Breast epithelium (tissue), 4 donors: Measurements from ENCODE around the gene VPS33B. TPM values are rescaled to one million over a fixed set of nuclear protein-coding genes. Genes with fewer than 3 reads are reported as not detected.

Experiments used
- DNase-seq, 2 donors: peaks; one replicate each; pipeline ENCODE4 v3.0.0-alpha.2; 2019; ENCODE audit warnings: low spot score in 2 of 2
- H3K27ac ChIP-seq, 2 donors: fragments of 200-600 bp; sonication (generic) in 1 of 2; one replicate each; pipeline ENCODE4 v1.5.1; 2016 to 2019; ENCODE audit warnings: mild to moderate bottlenecking in 1 of 2
- H3K27me3 ChIP-seq, 2 donors: fragments of 200-600 bp; sonication (generic) in 1 of 2; one replicate each; pipeline versions ENCODE4 v1.5.1 to v1.6.0; 2017 to 2019; ENCODE audit warnings: control low read depth in 1 of 2, mild to moderate bottlenecking in 1 of 2
- H3K36me3 ChIP-seq: fragments of 200-600 bp; one replicate; pipeline ENCODE4 v1.5.1; 2019
- H3K4me1 ChIP-seq, 2 donors: fragments of 200-600 bp; sonication (generic); one replicate each; pipeline ENCODE4 v1.5.1; 2016 to 2019; ENCODE audit warnings: control low read depth in 1 of 2
- H3K4me3 ChIP-seq, 3 donors: fragments of 200-600 bp; sonication (generic); 1 replicate in 2 of 3; 2 replicates in 1 of 3; pipeline ENCODE4 v1.5.1; 2016 to 2019; ENCODE audit warnings: mild to moderate bottlenecking in 3 of 3, moderate library complexity in 2 of 3
- H3K9me3 ChIP-seq, 2 donors: fragments of 200-600 bp; sonication (generic) in 1 of 2; one replicate each; pipeline ENCODE4 v1.5.1; 2016 to 2019; ENCODE audit warnings: control low read depth in 1 of 2
- POLR2A ChIP-seq: fragments of 450-650 bp; IDR thresholded peaks from one replicate; pipeline ENCODE4 v1.6.1; 2016; ENCODE audit warnings: antibody characterized with exemption, mild to moderate bottlenecking, moderate library complexity
- POLR2AphosphoS5 ChIP-seq, 3 donors: sonication (generic); formaldehyde crosslinking; IDR thresholded peaks; one replicate each; pipeline ENCODE4 v1.6.1; 2017; ENCODE audit warnings: antibody characterized with exemption in 3 of 3
- intact Hi-C: fragments of 100-400 bp; cut with DNase I; formaldehyde crosslinking; loops from one replicate; pipeline ENCODE4 v1.15.1; 2023; ENCODE audit warnings: low total_unique reads
- total RNA-seq, 3 donors: library from RNA; depleted of rRNA; stranded (reverse); fragments of >200 nt; gene quantifications; one replicate each; pipeline ENCODE4 v1.1.0, GENCODE V29; 2016
- TF ChIP-seq, protein P1 (sequence below), 3 donors: fragments of 450-650 bp; IDR thresholded peaks; one replicate each; pipeline ENCODE4 v1.5.1; 2016 to 2017; ENCODE audit warnings: antibody characterized with exemption in 3 of 3, mild to moderate bottlenecking in 3 of 3, moderate library complexity in 3 of 3

VPS33B gene
- total RNA-seq, 3 donors from 2014 or later = 8.8 to 10.7 (median 9.0) TPM

DNA sequence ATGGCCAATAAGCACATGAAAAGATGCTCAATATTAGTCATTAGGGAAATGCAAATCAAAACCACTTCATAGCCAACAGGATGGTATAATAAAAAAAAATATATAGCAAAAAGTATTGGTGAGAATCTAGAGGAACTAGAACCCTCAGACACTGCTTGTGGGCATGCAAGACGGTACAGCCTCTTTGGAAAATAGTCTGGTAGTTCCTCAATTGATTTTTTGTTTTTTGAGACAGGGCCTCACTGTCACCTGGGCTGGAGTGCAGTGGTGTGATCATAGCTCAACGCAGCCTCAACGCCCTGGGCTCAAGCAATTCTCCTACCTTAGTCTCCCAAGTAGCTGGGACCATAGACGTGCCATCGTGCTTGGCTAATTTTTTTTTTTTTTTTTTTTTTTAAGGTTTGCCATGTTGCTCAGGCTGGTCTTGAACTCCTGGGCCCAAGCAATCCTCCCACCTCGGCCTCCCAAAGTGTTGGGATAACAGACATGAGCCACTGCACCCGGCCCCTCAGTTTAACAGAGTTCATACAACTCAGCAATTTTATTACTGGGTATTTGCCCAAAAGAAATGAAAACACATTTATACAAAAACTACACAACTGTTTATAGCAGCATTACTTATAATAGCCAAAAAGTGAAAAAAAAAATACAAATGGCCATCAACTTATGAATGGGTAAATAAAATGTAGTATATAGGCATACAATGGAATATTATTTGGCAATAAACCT is 33.2 kb downstream of the VPS33B start:
- no peak for TF ChIP-seq POLR2A
- TF ChIP-seq POLR2AphosphoS5 (IDR thresholded peaks at IDR 0.05) = no peak
- TF ChIP-seq, protein P1, sequence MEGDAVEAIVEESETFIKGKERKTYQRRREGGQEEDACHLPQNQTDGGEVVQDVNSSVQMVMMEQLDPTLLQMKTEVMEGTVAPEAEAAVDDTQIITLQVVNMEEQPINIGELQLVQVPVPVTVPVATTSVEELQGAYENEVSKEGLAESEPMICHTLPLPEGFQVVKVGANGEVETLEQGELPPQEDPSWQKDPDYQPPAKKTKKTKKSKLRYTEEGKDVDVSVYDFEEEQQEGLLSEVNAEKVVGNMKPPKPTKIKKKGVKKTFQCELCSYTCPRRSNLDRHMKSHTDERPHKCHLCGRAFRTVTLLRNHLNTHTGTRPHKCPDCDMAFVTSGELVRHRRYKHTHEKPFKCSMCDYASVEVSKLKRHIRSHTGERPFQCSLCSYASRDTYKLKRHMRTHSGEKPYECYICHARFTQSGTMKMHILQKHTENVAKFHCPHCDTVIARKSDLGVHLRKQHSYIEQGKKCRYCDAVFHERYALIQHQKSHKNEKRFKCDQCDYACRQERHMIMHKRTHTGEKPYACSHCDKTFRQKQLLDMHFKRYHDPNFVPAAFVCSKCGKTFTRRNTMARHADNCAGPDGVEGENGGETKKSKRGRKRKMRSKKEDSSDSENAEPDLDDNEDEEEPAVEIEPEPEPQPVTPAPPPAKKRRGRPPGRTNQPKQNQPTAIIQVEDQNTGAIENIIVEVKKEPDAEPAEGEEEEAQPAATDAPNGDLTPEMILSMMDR (IDR thresholded peaks at IDR 0.05) = no peak
- intact Hi-C loops = no loop called here

DNA sequence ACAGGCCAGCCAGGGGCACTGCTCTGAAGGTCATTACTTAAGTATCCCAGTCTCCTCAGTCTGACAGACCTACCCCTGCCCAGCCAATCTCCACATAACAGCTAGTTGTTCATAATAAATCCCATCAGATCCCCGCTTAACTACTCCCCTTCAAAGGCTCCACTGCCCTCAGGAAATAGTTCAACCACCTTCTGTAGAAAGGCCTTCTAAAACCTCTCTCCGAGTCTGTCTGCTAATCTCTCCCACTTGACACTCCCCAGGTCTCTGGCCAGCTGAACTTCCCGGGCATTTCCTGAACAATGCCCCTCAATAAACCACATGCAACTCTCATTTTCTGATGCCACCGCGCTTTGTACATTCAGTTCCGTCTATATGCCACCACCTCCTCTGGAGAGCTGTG is 34.1 kb downstream of the VPS33B start:
- no peaks in the 10 kb centered on the region for H3K27me3 ChIP-seq
- H3K9me3 ChIP-seq = no peaks in the 10 kb centered on the region
- DNase-seq = no peak
- TF ChIP-seq POLR2AphosphoS5 (IDR thresholded peaks at IDR 0.05) (no peak), POLR2A (no peak)
- TF ChIP-seq, protein P1 (IDR thresholded peaks at IDR 0.05) = no peak
- intact Hi-C loops = no loop called here
- H3K36me3 ChIP-seq = no peaks in the 10 kb centered on the region
- H3K27ac ChIP-seq = no peak overlapping the region
- H3K4me3 ChIP-seq = no peak overlapping the region
- H3K4me1 ChIP-seq = no peaks in the 10 kb centered on the region

More for the DNA sequence above, 33.2 kb downstream of the VPS33B start:
- Histone ChIP-seq H3K4me3 (no peak overlapping the region), H3K27me3 (no peaks in the 10 kb centered on the region), H3K9me3 (no peaks in the 10 kb centered on the region), H3K36me3 (no peaks in the 10 kb centered on the region), H3K4me1 (no peaks in the 10 kb centered on the region), H3K27ac (no peak overlapping the region)
- no peak for DNase-seq

DNA sequence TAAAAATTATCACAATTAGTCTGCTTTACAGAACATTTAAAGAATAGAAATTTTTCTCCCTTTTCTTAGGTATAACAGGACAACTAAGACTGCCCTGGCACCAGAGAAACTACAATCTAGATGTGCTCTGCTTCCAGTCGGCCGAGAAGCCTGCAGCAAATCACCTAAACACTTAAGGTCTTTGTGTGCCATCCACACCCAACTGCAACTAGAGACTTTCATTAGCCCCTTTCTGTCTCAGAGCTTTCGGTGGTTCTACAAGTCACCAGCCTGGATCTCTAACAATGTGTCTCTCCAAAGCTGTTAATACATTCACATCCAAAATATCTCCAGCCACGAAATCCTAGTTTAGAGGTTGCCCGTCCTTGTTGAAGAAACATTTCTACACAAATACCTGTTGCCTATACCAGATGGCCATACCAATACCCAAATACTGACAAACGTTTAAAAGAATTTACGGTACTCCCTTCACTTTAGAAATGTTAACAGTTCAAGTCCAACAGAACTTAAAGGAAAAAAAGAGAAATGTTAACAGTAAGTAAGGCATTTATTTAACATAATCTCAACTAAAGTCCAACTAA is 34.7 kb downstream of the VPS33B start:
- TF ChIP-seq POLR2A (no peak), POLR2AphosphoS5 (IDR thresholded peaks at IDR 0.05) (no peak)
- TF ChIP-seq, protein P1 (IDR thresholded peaks at IDR 0.05) = no peak
- Histone ChIP-seq H3K4me3 (no peak overlapping the region), H3K27ac (no peak overlapping the region), H3K9me3 (no peaks in the 10 kb centered on the region), H3K27me3 (no peaks in the 10 kb centered on the region), H3K36me3 (no peaks in the 10 kb centered on the region), H3K4me1 (no peaks in the 10 kb centered on the region)
- intact Hi-C loops = no loop called here
- DNase-seq = no peak

DNA sequence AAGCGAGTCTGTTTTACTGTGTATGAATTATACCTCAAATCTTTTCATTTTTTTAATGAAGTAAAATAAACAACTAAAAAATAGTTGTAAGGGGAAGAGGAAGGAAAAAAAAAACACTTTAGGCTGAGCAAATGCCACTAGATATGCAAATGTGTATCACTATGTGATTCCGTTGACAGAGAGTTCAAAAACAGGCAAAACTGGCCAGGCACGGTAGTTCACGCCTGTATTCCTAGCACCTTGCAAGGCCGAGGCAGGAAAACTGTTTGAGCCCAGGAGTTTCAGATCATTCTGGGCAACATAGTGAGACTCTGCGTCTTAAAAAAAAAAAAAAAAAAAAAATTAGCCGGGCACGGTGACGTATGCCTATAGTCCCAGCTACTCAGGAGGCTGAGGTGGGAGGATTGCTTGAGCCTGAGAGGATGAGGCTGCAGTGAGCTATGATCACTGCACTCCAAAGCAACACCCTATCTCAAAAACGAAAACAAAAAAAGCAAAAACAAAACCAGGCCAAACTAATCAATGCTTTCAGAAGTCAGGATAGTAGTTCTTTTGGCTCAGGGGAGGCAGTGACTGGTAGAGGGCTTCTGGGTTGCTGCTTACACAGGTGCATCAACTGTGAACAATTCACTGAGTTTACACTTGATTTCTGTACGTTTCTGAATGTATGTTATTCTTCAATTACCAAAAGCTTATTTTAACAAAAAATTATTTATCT is 35.4 kb downstream of the VPS33B start:
- TF ChIP-seq, protein P1 (IDR thresholded peaks at IDR 0.05) = no peak
- TF ChIP-seq POLR2A = no peak
- no peaks in the 10 kb centered on the region for H3K9me3 ChIP-seq
- intact Hi-C loops = no loop called here
- H3K27ac ChIP-seq = no peak overlapping the region
- no peak for DNase-seq
- no peaks in the 10 kb centered on the region for H3K4me1 ChIP-seq
- no peaks in the 10 kb centered on the region for H3K27me3 ChIP-seq
- no peak overlapping the region for H3K4me3 ChIP-seq
- H3K36me3 ChIP-seq = no peaks in the 10 kb centered on the region

DNA sequence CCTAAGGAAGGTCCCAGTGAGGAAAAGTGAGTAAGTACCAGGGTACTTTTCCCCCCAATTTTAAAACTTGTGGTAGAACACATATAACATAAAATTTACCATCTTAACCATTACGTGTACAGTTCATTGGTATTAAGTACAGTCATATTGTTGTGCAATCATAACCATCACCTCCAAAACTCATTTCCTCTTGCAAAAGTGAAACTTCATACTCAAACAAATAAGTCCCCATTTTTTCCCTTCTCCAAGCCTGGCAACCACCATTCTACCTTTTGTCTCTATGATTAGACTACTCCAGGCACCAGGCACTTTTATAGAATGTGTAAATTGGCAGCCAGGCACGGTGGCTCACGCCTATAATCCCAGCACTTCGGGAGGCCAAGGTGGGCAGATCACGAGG is 40.3 kb downstream of the VPS33B start:
- DNase-seq = no peak
- no peak overlapping the region for H3K4me3 ChIP-seq
- H3K9me3 ChIP-seq = no peaks in the 10 kb centered on the region
- no peaks in the 10 kb centered on the region for H3K36me3 ChIP-seq
- intact Hi-C loops = no loop called here
- H3K27me3 ChIP-seq = no peaks in the 10 kb centered on the region
- no peak for TF ChIP-seq POLR2AphosphoS5 (IDR thresholded peaks at IDR 0.05)
- H3K4me1 ChIP-seq = no peaks in the 10 kb centered on the region
- H3K27ac ChIP-seq = no peak overlapping the region
